ENCODE measurements around the gene FOXE3.

Gene FOXE3

GRCh38 chr1:47435506-47436303 lies 19.6 kb downstream of the FOXE3 start:
- no peak for TF ChIP-seq GATA3 (IDR thresholded peaks at IDR 0.05; ENCODE audit: low read depth, low read length)
- no peak for TF ChIP-seq GATA2 (IDR thresholded peaks at IDR 0.05; ENCODE audit: low read depth, low read length)

GRCh38 chr1:47436304-47436978 lies 20.4 kb downstream of the FOXE3 start:
- TF ChIP-seq GATA3 (IDR thresholded peaks at IDR 0.05; ENCODE audit: low read depth, low read length) (no peak), GATA2 (IDR thresholded peaks at IDR 0.05; ENCODE audit: low read depth, low read length) (no peak)

GRCh38 chr1:47436979-47437446 lies 20.9 kb downstream of the FOXE3 start:
- TF ChIP-seq GATA2 (IDR thresholded peaks at IDR 0.05; ENCODE audit: low read depth, low read length): no peak
- no peak for TF ChIP-seq GATA3 (IDR thresholded peaks at IDR 0.05; ENCODE audit: low read depth, low read length)

- TF ChIP-seq GATA2 (IDR thresholded peaks at IDR 0.05; ENCODE audit: low read depth, low read length) (no peak), GATA3 (IDR thresholded peaks at IDR 0.05; ENCODE audit: low read depth, low read length) (no peak)
Observed at GRCh38 chr1:47437447-47438164, 21.5 kb downstream of the FOXE3 start, which contains the start of gene FOXD2. TSS of gene FOXD2 (plus strand) at chr1:47438044. CDS start at chr1:47438136, 92 bp downstream.

- TF ChIP-seq GATA3 (IDR thresholded peaks at IDR 0.05; ENCODE audit: low read depth, low read length) (no peak), GATA2 (IDR thresholded peaks at IDR 0.05; ENCODE audit: low read depth, low read length) (no peak)
Observed at GRCh38 chr1:47438165-47439016, 22.3 kb downstream of the FOXE3 start.

GRCh38 chr1:47439017-47439818 lies 23.1 kb downstream of the FOXE3 start:
- TF ChIP-seq GATA2 (IDR thresholded peaks at IDR 0.05; ENCODE audit: low read depth, low read length): no peak
- TF ChIP-seq GATA3 (IDR thresholded peaks at IDR 0.05; ENCODE audit: low read depth, low read length): no peak

- no peak for TF ChIP-seq GATA3 (IDR thresholded peaks at IDR 0.05; ENCODE audit: low read depth, low read length)
- no peak for TF ChIP-seq GATA2 (IDR thresholded peaks at IDR 0.05; ENCODE audit: low read depth, low read length)
Observed at GRCh38 chr1:47439819-47440598, 23.9 kb downstream of the FOXE3 start.

GRCh38 chr1:47440599-47441081 lies 24.6 kb downstream of the FOXE3 start:
- no peak for TF ChIP-seq GATA2 (IDR thresholded peaks at IDR 0.05; ENCODE audit: low read depth, low read length)
- no peak for TF ChIP-seq GATA3 (IDR thresholded peaks at IDR 0.05; ENCODE audit: low read depth, low read length)

GRCh38 chr1:47441450-47442106 lies 25.5 kb downstream of the FOXE3 start:
- TF ChIP-seq GATA2 (IDR thresholded peaks at IDR 0.05; ENCODE audit: low read depth, low read length) (no peak), GATA3 (IDR thresholded peaks at IDR 0.05; ENCODE audit: low read depth, low read length) (no peak)

- TF ChIP-seq GATA2 (IDR thresholded peaks at IDR 0.05; ENCODE audit: low read depth, low read length) (no peak), GATA3 (IDR thresholded peaks at IDR 0.05; ENCODE audit: low read depth, low read length) (no peak)
Observed at GRCh38 chr1:47442202-47442601, 26.1 kb downstream of the FOXE3 start.

- no peak for TF ChIP-seq GATA3 (IDR thresholded peaks at IDR 0.05; ENCODE audit: low read depth, low read length)
- no peak for TF ChIP-seq GATA2 (IDR thresholded peaks at IDR 0.05; ENCODE audit: low read depth, low read length)
Observed at GRCh38 chr1:47442842-47443529, 26.9 kb downstream of the FOXE3 start.

Data from SH-SY5Y (cell line).